ENCODE data around the gene KIF25. TPM values are rescaled to one million over a fixed set of nuclear protein-coding genes. Genes with fewer than 3 reads are reported as not detected.

The KIF25 gene
- not detected for total RNA-seq

DNA sequence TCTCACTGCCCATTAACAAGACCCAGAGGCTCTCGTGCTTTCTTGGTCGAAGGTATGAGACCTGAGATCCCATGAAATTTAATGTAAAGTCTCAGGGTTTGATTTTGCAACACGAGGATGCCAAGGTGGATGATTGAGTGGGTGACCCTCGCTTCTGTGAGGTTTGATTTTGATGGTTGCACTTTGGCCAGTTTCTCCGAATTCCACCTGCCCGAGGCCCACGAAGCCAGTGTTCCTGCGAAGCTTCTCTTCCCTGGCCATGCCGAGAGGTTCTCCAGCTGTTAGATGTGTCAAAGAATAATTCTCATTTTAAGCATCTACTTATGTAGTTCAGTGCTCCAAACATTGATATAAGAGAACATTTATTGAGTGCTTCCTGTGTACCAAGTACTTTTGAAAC, at the start of gene KIF25:
Gene KIF25, plus strand, starts transcription at position 30 of the 400 bp plus-strand sequence. CDS start 31,915 bp downstream, outside the sequence.

DNA sequence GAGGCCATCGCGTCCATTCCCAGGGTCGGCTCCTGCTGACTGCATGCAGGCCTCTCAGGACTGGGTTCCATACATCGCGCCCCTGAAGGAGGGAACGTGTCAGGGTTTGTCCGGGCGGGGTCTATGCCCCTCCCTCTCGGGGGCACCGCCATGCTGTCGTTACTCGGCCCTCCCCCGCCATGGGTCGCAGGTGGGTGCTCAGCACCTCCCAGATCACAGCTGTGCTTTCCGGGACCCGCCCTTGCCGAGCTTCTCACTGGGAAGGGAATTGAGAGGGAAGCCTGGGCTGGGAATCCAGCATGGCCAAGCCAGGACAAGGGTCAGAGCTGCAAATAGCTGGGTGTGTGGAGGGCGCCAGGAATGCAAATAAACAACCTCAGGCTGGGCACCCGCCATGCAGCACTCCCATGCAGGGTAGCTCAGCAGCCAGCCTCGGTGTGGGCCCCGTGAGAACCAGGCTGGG, 81.5 kb downstream of the KIF25 start, which contains the start of gene FRMD1:
Gene FRMD1, minus strand, starts transcription at position 270 of the 463 bp plus-strand sequence. Its CDS starts 118 bp downstream, at position 152.

Other genes starting within 250 kb of the KIF25 start
- gene AFDN, start 170.8 kb upstream of the KIF25 start, total RNA-seq = 607 TPM
- not detected for gene FRMD1, start 81.5 kb downstream of the KIF25 start, total RNA-seq

Measured in parietal lobe (tissue), 1 donor.